Testis (tissue), 3 donors: ENCODE measurements around the gene CC2D2A. TPM values are rescaled to one million over a fixed set of nuclear protein-coding genes. Genes with fewer than 3 reads are reported as not detected.
A peak's percentile ranks its signal among the peaks of the same experiment; 100 is the strongest.

Experiments
- DNase-seq: peaks from one replicate; pipeline ENCODE4 v3.0.0-alpha.2; 2019
- H3K27ac ChIP-seq, 2 donors: fragments of 200-600 bp; sonication (generic); one replicate each; pipeline ENCODE4 v1.5.1; 2019
- H3K27me3 ChIP-seq: fragments of 200-600 bp; sonication (generic); one replicate; pipeline ENCODE4 v1.5.1; 2019
- H3K36me3 ChIP-seq: fragments of 200-600 bp; sonication (generic); one replicate; pipeline ENCODE4 v1.5.1; 2017; ENCODE audit warnings: low read depth; ENCODE audit errors: missing control alignments
- H3K4me1 ChIP-seq: fragments of 200-600 bp; sonication (generic); one replicate; pipeline ENCODE4 v1.5.1; 2019
- H3K4me3 ChIP-seq, 2 donors: fragments of 200-600 bp; sonication (generic); one replicate each; pipeline ENCODE4 v1.5.1; 2017 to 2019
- H3K9me3 ChIP-seq: fragments of 200-600 bp; sonication (generic); one replicate; pipeline ENCODE4 v1.5.1; 2017
- CTCF ChIP-seq, 3 experiments: fragments of 450-650 bp in 2 of 3; fragments of 200-600 bp in 1 of 3; sonication (generic) in 1 of 3; IDR thresholded peaks; one replicate each; pipeline ENCODE4 v1.5.1; 2016 to 2019; ENCODE audit warnings: antibody characterized with exemption in 3 of 3, mild to moderate bottlenecking in 2 of 3, moderate library complexity in 1 of 3
- POLR2A ChIP-seq: fragments of 450-650 bp; IDR thresholded peaks from one replicate; pipeline ENCODE4 v1.6.1; 2017; ENCODE audit warnings: antibody characterized with exemption, mild to moderate bottlenecking, moderate library complexity
- WGBS, 2 donors: methylation state at CpG; one replicate each; pipeline ENCODE4 v1.1.5; 2018; 5-methylcytosine and 5-hydroxymethylcytosine counted together
- intact Hi-C: fragments of 100-400 bp; cut with DNase I; formaldehyde crosslinking; loops from one replicate; pipeline ENCODE4 v1.15.1; 2023; ENCODE audit warnings: low total_unique reads
- polyA plus RNA-seq: library from polyadenylated mRNA; stranded (reverse); fragments of 350-450 nt; fragmentation: Illumina TruSeq; extraction: RNeasy Lipid Tissue Mini Kit (QIAGEN cat#74804); gene quantifications from one replicate; pipeline ENCODE4 v1.2.3, GENCODE V29; 2014; ENCODE audit warnings: low read depth, low replicate concordance; ENCODE audit not compliant: insufficient read depth
- total RNA-seq, 2 donors: library from RNA; depleted of rRNA; stranded (reverse); fragments of >200 nt; gene quantifications; one replicate each; pipeline ENCODE4 v1.2.3, GENCODE V29; 2016

CC2D2A gene
- total and polyA plus RNA-seq, 3 donors from 2014 or later: 16.9 to 23.7 (median 21.9) TPM

DNA sequence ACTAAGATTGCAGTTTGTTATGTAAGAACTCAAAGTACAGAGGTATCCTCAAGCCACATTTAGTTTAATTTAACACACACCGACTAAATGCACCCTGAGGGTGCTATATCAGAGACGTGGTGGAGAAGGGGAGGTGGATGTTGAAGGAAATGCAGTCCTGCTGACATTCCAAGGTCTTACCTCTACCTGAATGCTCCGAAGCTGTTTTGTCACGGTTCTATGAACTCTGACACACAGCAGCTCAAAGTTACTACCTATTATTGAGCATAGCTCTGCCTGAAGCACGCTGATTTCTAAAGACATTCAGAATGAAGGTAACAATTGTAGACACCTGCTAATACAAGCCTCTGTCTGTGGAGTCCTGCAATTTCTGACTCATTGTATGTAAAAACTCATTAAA, 6.7 kb downstream of the CC2D2A start:
- Histone ChIP-seq H3K27ac (no peak overlapping the region), H3K36me3 (no peaks in the 10 kb centered on the region), H3K4me3 (no peak overlapping the region), H3K4me1 (peaks cover 4% of the 10 kb centered on the region), H3K9me3 (no peaks in the 10 kb centered on the region), H3K27me3 (no peaks in the 10 kb centered on the region)
- intact Hi-C loops: no loop called here
- no peak for DNase-seq
- 93 to 96% methylated on average over 5 of the region's 5 CpGs for WGBS, 2 donors
- TF ChIP-seq POLR2A: no peak
- no peak for TF ChIP-seq CTCF (IDR thresholded peaks at IDR 0.05)

GRCh38 chr4:15478724-15479088, 9.0 kb downstream of the CC2D2A start:
- no peak for TF ChIP-seq CTCF (IDR thresholded peaks at IDR 0.05)
- no peak for TF ChIP-seq POLR2A
- WGBS, 2 donors: 66 to 81% methylated on average over 5 of the region's 5 CpGs
- H3K27ac ChIP-seq: no peak overlapping the region
- no peaks in the 10 kb centered on the region for H3K27me3 ChIP-seq
- no peaks in the 10 kb centered on the region for H3K36me3 ChIP-seq
- intact Hi-C loops: no loop called here
- no peak for DNase-seq
- no peaks in the 10 kb centered on the region for H3K9me3 ChIP-seq
- peaks cover 4% of the 10 kb centered on the region for H3K4me1 ChIP-seq
- no peak overlapping the region for H3K4me3 ChIP-seq

GRCh38 chr4:15479089-15479912, 9.6 kb downstream of the CC2D2A start:
- H3K36me3 ChIP-seq: no peaks in the 10 kb centered on the region
- no peaks in the 10 kb centered on the region for H3K9me3 ChIP-seq
- H3K27me3 ChIP-seq: no peaks in the 10 kb centered on the region
- WGBS, 2 donors: 25 to 33% methylated on average over 10 to 11 of the region's 11 CpGs
- peak; percentile 68 for DNase-seq
- peak overlapping the region; percentile 49 to 58 for H3K4me3 ChIP-seq
- H3K27ac ChIP-seq: peak overlapping the region; percentile 75 to 83
- intact Hi-C loops: no loop called here
- peaks cover 4% of the 10 kb centered on the region for H3K4me1 ChIP-seq
- TF ChIP-seq CTCF (IDR thresholded peaks at IDR 0.05) (peak; percentile 40 to 55 (median 51)), POLR2A (no peak)

DNA sequence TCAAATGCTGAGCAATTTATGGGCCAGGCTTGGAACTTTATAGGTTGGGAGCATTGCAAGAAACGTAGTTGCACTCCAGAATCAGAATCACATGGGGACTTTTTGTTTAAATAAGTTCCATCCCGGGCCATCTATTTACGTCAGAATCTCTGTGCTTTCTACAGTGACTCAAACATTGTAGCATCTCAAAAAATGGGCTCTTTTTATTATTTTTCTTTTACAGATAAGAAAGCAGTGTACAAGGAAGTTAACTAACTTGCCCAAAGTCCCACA, 10.2 kb downstream of the CC2D2A start:
- H3K36me3 ChIP-seq: no peaks in the 10 kb centered on the region
- intact Hi-C loops: no loop called here
- H3K4me1 ChIP-seq: peaks cover 4% of the 10 kb centered on the region
- 19 to 27% methylated on average over 3 of the region's 3 CpGs for WGBS, 2 donors
- no peak for TF ChIP-seq CTCF (IDR thresholded peaks at IDR 0.05)
- TF ChIP-seq POLR2A: no peak
- no peak for DNase-seq
- no peaks in the 10 kb centered on the region for H3K9me3 ChIP-seq
- H3K4me3 ChIP-seq: peak overlapping the region; percentile 49 to 58
- H3K27ac ChIP-seq: peak overlapping the region in 1 of 2 donors; percentile 83
- no peaks in the 10 kb centered on the region for H3K27me3 ChIP-seq
